Osteoblast (primary cell): ENCODE data around the gene SRC. TPM values are rescaled to one million over a fixed set of nuclear protein-coding genes. Genes with fewer than 3 reads are reported as not detected.

Experiments used
- DNase-seq: peaks from one replicate; pipeline ENCODE4 v3.0.0; 2011; ENCODE audit warnings: low spot score, mixed read lengths; ENCODE audit not compliant: insufficient read length; ENCODE audit errors: missing footprints
- H2AFZ ChIP-seq: 2 replicates; pipeline ENCODE4 v1.6.0; 2011; ENCODE audit warnings: mild to moderate bottlenecking, low read length
- H3K27ac ChIP-seq: 2 replicates; pipeline ENCODE4 v1.5.1; 2011; ENCODE audit warnings: mild to moderate bottlenecking, low read depth, low read length, moderate library complexity
- H3K27me3 ChIP-seq: 2 replicates; pipeline ENCODE4 v1.6.0; 2012; ENCODE audit warnings: mild to moderate bottlenecking, control low read depth, inconsistent platforms, low read length, moderate library complexity; ENCODE audit not compliant: insufficient read depth
- H3K36me3 ChIP-seq: 2 replicates; pipeline ENCODE4 v1.5.1; 2011; ENCODE audit warnings: mild to moderate bottlenecking, low read length, control low read depth, moderate library complexity; ENCODE audit not compliant: insufficient read depth
- H3K4me1 ChIP-seq: 2 replicates; pipeline ENCODE4 v1.5.1; 2011; ENCODE audit warnings: mild to moderate bottlenecking, low read length, control low read depth, moderate library complexity; ENCODE audit not compliant: insufficient read depth
- H3K4me2 ChIP-seq: 2 replicates; pipeline ENCODE4 v1.6.0; 2011; ENCODE audit warnings: mild to moderate bottlenecking, low read length; ENCODE audit not compliant: insufficient read depth
- H3K4me3 ChIP-seq: fragments of 200-600 bp; sonication (generic); 3 replicates; pipeline ENCODE4 v1.5.1; 2012; ENCODE audit warnings: mild to moderate bottlenecking, low read length, inconsistent platforms; ENCODE audit not compliant: insufficient read depth
- H3K79me2 ChIP-seq: 2 replicates; pipeline ENCODE4 v1.6.0; 2012; ENCODE audit warnings: mild to moderate bottlenecking, low read length, control low read depth, inconsistent platforms; ENCODE audit not compliant: insufficient read depth
- H3K9me3 ChIP-seq: 2 replicates; pipeline ENCODE4 v1.5.1; 2011; ENCODE audit warnings: low read depth, low read length, control low read depth
- H4K20me1 ChIP-seq: 2 replicates; pipeline ENCODE4 v1.6.0; 2012; ENCODE audit warnings: mild to moderate bottlenecking, low read length, control low read depth; ENCODE audit not compliant: insufficient read depth
- CTCF ChIP-seq: IDR thresholded peaks from 2 replicates; pipeline ENCODE4 v1.5.1; 2011; ENCODE audit warnings: mild to moderate bottlenecking, low read depth, low read length, moderate library complexity; ENCODE audit errors: extremely low read depth
- total RNA-seq: library from RNA; depleted of rRNA; stranded (reverse); fragments of >200 nt; gene quantifications from 2 replicates; pipeline ENCODE4 v1.2.3, GENCODE V29; 2012

Gene SRC
- total RNA-seq, 1 donor = 22.4 TPM

- no peak overlapping the region for H3K4me3 ChIP-seq
- TF ChIP-seq CTCF = no peak
Measured at GRCh38 chr20:37325206-37325605, 20.7 kb upstream of the SRC start.

GRCh38 chr20:37326666-37327065 lies 19.3 kb upstream of the SRC start:
- H3K4me3 ChIP-seq = no peak overlapping the region
- no peak overlapping the region for H2AFZ ChIP-seq
- H3K4me1 ChIP-seq = peaks cover 26% of the 10 kb centered on the region
- no peaks in the 10 kb centered on the region for H3K36me3 ChIP-seq
- no peak for TF ChIP-seq CTCF
- no peaks in the 10 kb centered on the region for H3K9me3 ChIP-seq
- no peaks in the 10 kb centered on the region for H3K27me3 ChIP-seq
- H3K27ac ChIP-seq = no peak overlapping the region
- DNase-seq = no peak
- no peaks in the 10 kb centered on the region for H3K79me2 ChIP-seq
- H4K20me1 ChIP-seq = no peaks in the 10 kb centered on the region
- no peak overlapping the region for H3K4me2 ChIP-seq

More at GRCh38 chr20:37325206-37325605, 20.7 kb upstream of the SRC start:
- Histone ChIP-seq H3K4me1 (peaks cover 26% of the 10 kb centered on the region), H3K79me2 (no peaks in the 10 kb centered on the region), H3K9me3 (no peaks in the 10 kb centered on the region), H3K27me3 (no peaks in the 10 kb centered on the region), H3K36me3 (no peaks in the 10 kb centered on the region), H3K27ac (no peak overlapping the region), H2AFZ (no peak overlapping the region), H4K20me1 (no peaks in the 10 kb centered on the region), H3K4me2 (no peak overlapping the region)
- DNase-seq = no peak

- no peaks in the 10 kb centered on the region for H3K9me3 ChIP-seq
- H2AFZ ChIP-seq = peak overlapping the region; percentile 54
- no peaks in the 10 kb centered on the region for H3K36me3 ChIP-seq
- peak overlapping the region; percentile 45 for H3K27ac ChIP-seq
- peaks cover 26% of the 10 kb centered on the region for H3K4me1 ChIP-seq
- H3K4me2 ChIP-seq = peak overlapping the region; percentile 45
- H3K4me3 ChIP-seq = no peak overlapping the region
- H3K27me3 ChIP-seq = no peaks in the 10 kb centered on the region
- no peaks in the 10 kb centered on the region for H4K20me1 ChIP-seq
- no peaks in the 10 kb centered on the region for H3K79me2 ChIP-seq
- peak; percentile 93 for DNase-seq
- TF ChIP-seq CTCF = no peak
Measured at GRCh38 chr20:37327748-37328147, 18.2 kb upstream of the SRC start.

- no peak for TF ChIP-seq CTCF
- no peaks in the 10 kb centered on the region for H3K27me3 ChIP-seq
- no peak overlapping the region for H3K4me3 ChIP-seq
- no peaks in the 10 kb centered on the region for H3K9me3 ChIP-seq
- no peaks in the 10 kb centered on the region for H4K20me1 ChIP-seq
- peaks cover 23% of the 10 kb centered on the region for H3K4me1 ChIP-seq
- no peak for DNase-seq
- peak overlapping the region; percentile 45 for H3K27ac ChIP-seq
- H3K79me2 ChIP-seq = no peaks in the 10 kb centered on the region
- H2AFZ ChIP-seq = peak overlapping the region; percentile 54
- H3K4me2 ChIP-seq = peak overlapping the region; percentile 45
- no peaks in the 10 kb centered on the region for H3K36me3 ChIP-seq
Measured at GRCh38 chr20:37328149-37328945, 17.6 kb upstream of the SRC start.
